GM21717 (cell line): ENCODE results near the gene CATSPERB.
"Not testable (repeated sequence)": the region's sequence is repeated elsewhere in the genome, so short reads cannot be mapped to it uniquely, and the experiment has no call there.

Source experiments
- ATAC-seq: cut with Tn5 transposase; IDR thresholded peaks from one replicate; pipeline ENCODE4 v1.9.1; 2021; ENCODE audit warnings: mild to moderate bottlenecking, moderate library complexity; ENCODE audit not compliant: unreplicated experiment

The CATSPERB gene

GRCh38 chr14:91586410-91586809 lies 145.5 kb downstream of the CATSPERB start:
- ATAC-seq, result no peak

GRCh38 chr14:91585856-91586255 lies 146.0 kb downstream of the CATSPERB start:
- no peak for ATAC-seq

- no peak for ATAC-seq
These were observed 149.1 kb downstream of the CATSPERB start for GRCh38 chr14:91582761-91583160.

- no peak for ATAC-seq
These were observed 150.9 kb downstream of the CATSPERB start for GRCh38 chr14:91580876-91581577.

GRCh38 chr14:91577632-91578233 lies 154.2 kb downstream of the CATSPERB start:
- no peak for ATAC-seq

GRCh38 chr14:91575469-91576208 lies 156.2 kb downstream of the CATSPERB start:
- no peak for ATAC-seq

GRCh38 chr14:91573894-91574837 lies 157.7 kb downstream of the CATSPERB start:
- peak; percentile 47 for ATAC-seq

GRCh38 chr14:91573528-91573893 lies 158.4 kb downstream of the CATSPERB start:
- ATAC-seq, result no peak

- ATAC-seq, result no peak
These were observed 161.9 kb downstream of the CATSPERB start for GRCh38 chr14:91570021-91570420.

GRCh38 chr14:91569301-91569700 lies 162.6 kb downstream of the CATSPERB start:
- no peak for ATAC-seq

- no peak for ATAC-seq
These were observed 163.3 kb downstream of the CATSPERB start for GRCh38 chr14:91568626-91569025.

- ATAC-seq, result not testable (repeated sequence)
These were observed 164.1 kb downstream of the CATSPERB start for GRCh38 chr14:91567827-91568226.

GRCh38 chr14:91555531-91555930 lies 176.4 kb downstream of the CATSPERB start:
- no peak for ATAC-seq

- no peak for ATAC-seq
These were observed 177.2 kb downstream of the CATSPERB start for GRCh38 chr14:91554535-91555332.

- ATAC-seq, result no peak
These were observed 183.8 kb downstream of the CATSPERB start for GRCh38 chr14:91548108-91548507.

GRCh38 chr14:91545946-91546716 lies 185.8 kb downstream of the CATSPERB start:
- no peak for ATAC-seq

- ATAC-seq, result no peak
These were observed 186.7 kb downstream of the CATSPERB start for GRCh38 chr14:91545204-91545603.

- no peak for ATAC-seq
These were observed 195.6 kb downstream of the CATSPERB start for GRCh38 chr14:91536327-91536726.

- ATAC-seq, result not testable (repeated sequence)
These were observed 197.8 kb downstream of the CATSPERB start for GRCh38 chr14:91534059-91534458.
